Pancreas (tissue), 10 donors: Measurements from ENCODE around the gene CALCR. TPM values are rescaled to one million over a fixed set of nuclear protein-coding genes. Genes with fewer than 3 reads are reported as not detected.

ENCODE experiments used
- ATAC-seq, 4 donors: fragments of 200-7000 bp; cut with Tn5 transposase; one replicate each; pipeline versions ENCODE4 v1.8.0 to v1.9.1; 2020; ENCODE audit warnings: mild to moderate bottlenecking in 4 of 4, moderate library complexity in 4 of 4
- DNase-seq, 6 donors: peaks; one replicate each; pipeline ENCODE4 v3.0.0-alpha.2; 2020
- FAIRE-seq: peaks from 2 replicates; lab custom pipeline; 2012; peaks lifted over from hg19 to GRCh38; lab: Jason Lieb, UNC
- H3K27ac ChIP-seq, 4 donors: fragments of 200-600 bp; sonication (generic); 1 replicate in 3 of 4; 2 replicates in 1 of 4; pipeline versions ENCODE4 v1.5.0 to v1.8.0; 2020
- H3K27me3 ChIP-seq, 4 donors: fragments of 200-600 bp; one replicate each; pipeline ENCODE4 v1.8.0; 2021
- H3K36me3 ChIP-seq, 3 donors: fragments of 200-600 bp; sonication (generic) in 1 of 3; one replicate each; pipeline versions ENCODE4 v1.5.0 to v1.8.0; 2020 to 2021
- H3K4me1 ChIP-seq, 3 donors: fragments of 200-600 bp; one replicate each; pipeline ENCODE4 v1.8.0; 2021
- H3K4me3 ChIP-seq, 4 donors: fragments of 200-600 bp; sonication (generic) in 2 of 4; one replicate each; pipeline versions ENCODE4 v1.5.0 to v1.8.0; 2020 to 2021
- H3K9me3 ChIP-seq, 4 donors: fragments of 200-600 bp; one replicate each; pipeline ENCODE4 v1.8.0; 2021
- WGBS, 2 donors: extraction: QIAGEN DNeasy Blood & Tissue Kit; methylation state at CpG; one replicate each; pipeline ENCODE4 v1.1.7; 2013; 5-methylcytosine and 5-hydroxymethylcytosine counted together
- intact Hi-C, 3 donors: fragments of 100-400 bp; cut with DNase I; formaldehyde crosslinking; loops; one replicate each; pipeline versions ENCODE4 v1.11.1 to v1.14.2; 2022
- microRNA-seq, 2 donors: library from miRNA; unstranded; fragments of <30 nt; microRNA quantifications; one replicate each; pipeline versions ENCODE4 to v1.1.0, GENCODE V29; 2019 to 2020
- polyA plus RNA-seq, 2 donors: library from polyadenylated mRNA; stranded (reverse); fragments of 200-250 nt; gene quantifications; one replicate each; pipeline ENCODE4 v1.2.3, GENCODE V29; 2013
- total RNA-seq, 6 donors: library from RNA; stranded (reverse); fragmentation: NEBNext Ultra II Directional in 4 of 6; extraction: Animal tissue kit (Norgen Biotek cat#: 25700) in 4 of 6; gene quantifications; one replicate each; pipeline versions ENCODE4 v1.2.1 to v1.2.4, GENCODE V29; 2021 to 2023
- TF ChIP-seq, protein P1 (sequence below), 4 donors: fragments of 200-600 bp; sonication (generic) in 3 of 4; IDR thresholded peaks; one replicate each; pipeline versions ENCODE4 v1.5.0 to v1.8.0; 2021; ENCODE audit warnings: antibody characterized with exemption in 4 of 4
- donor health status: healthy with polysubstance abuse.
- donor health status: DM: no; HTN: no; CAD: no; lungs with moderate emphysema.
- donor health status: DM: no; HTN: no; CAD: no.
- donor health status: control.
- donor health status: control.
- donor health status: Bipolar disorder and iron deficiency.
- donor health status: DM: yes; HTN: yes; CAD: no.
- donor health status: DM: no; HTN: no; CAD: no.
- donor health status: DM: no; HTN: no; CAD: no.
- donor health status: DM: yes; HTN: yes; CAD: no.

CALCR gene
- total and polyA plus RNA-seq, 8 donors, result 0.09 TPM; not detected in 7

DNA sequence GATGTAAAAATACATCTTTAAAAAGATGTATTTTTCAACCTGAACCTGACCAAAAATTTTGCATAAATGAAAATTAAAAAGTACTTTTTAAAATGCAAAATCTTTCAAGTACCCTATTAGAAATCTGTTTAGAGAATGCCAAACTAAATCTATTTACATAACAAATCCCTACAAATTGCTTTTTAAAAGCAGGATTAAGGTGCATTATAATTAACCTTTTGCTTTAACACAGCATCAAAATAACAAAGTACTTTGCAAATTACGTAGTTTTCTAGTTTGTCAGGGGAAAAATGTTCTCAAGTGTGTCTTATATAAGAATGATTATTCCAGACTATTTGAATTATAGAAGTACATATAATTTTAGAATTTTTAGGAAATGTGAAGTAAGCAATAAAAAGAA is 181.5 kb downstream of the CALCR start:
- Histone ChIP-seq H3K27ac (no peak overlapping the region), H3K4me1 (no peaks in the 10 kb centered on the region), H3K27me3 (no peaks in the 10 kb centered on the region), H3K36me3 (no peaks in the 10 kb centered on the region), H3K4me3 (no peak overlapping the region), H3K9me3 (no peaks in the 10 kb centered on the region)
- 87 to 96% methylated on average over 1 of the region's 1 CpG for WGBS, 2 donors
- intact Hi-C loops, result no loop called here
- ATAC-seq (no peak), FAIRE-seq (no peak), DNase-seq (no peak)
- TF ChIP-seq, protein P1, sequence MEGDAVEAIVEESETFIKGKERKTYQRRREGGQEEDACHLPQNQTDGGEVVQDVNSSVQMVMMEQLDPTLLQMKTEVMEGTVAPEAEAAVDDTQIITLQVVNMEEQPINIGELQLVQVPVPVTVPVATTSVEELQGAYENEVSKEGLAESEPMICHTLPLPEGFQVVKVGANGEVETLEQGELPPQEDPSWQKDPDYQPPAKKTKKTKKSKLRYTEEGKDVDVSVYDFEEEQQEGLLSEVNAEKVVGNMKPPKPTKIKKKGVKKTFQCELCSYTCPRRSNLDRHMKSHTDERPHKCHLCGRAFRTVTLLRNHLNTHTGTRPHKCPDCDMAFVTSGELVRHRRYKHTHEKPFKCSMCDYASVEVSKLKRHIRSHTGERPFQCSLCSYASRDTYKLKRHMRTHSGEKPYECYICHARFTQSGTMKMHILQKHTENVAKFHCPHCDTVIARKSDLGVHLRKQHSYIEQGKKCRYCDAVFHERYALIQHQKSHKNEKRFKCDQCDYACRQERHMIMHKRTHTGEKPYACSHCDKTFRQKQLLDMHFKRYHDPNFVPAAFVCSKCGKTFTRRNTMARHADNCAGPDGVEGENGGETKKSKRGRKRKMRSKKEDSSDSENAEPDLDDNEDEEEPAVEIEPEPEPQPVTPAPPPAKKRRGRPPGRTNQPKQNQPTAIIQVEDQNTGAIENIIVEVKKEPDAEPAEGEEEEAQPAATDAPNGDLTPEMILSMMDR (IDR thresholded peaks at IDR 0.05), result no peak

DNA sequence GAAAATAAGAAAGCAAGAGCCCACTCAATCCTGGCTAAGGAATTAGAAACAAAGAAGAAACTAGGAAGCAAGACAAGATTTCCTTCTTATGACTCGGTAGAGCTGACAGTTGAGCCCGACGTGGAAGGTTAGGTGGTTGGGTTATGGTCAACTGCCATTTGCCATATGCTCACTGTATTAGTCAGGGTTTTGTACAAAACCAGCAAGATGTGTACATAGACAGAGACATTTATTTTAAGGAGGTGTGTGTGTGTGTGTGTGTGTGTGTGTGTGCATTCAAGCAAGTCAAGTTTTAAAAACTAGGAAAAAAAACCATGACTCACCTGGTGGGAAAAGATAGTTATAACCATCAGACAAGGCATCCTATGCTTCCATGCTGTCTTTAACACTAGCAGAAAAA is 183.9 kb downstream of the CALCR start:
- Histone ChIP-seq H3K4me3 (no peak overlapping the region), H3K27ac (no peak overlapping the region), H3K27me3 (no peaks in the 10 kb centered on the region), H3K9me3 (no peaks in the 10 kb centered on the region), H3K4me1 (no peaks in the 10 kb centered on the region), H3K36me3 (no peaks in the 10 kb centered on the region)
- DNase-seq (no peak), ATAC-seq (no peak), FAIRE-seq (no peak)
- TF ChIP-seq, protein P1 (IDR thresholded peaks at IDR 0.05), result no peak
- WGBS, 2 donors, result 90 to 91% methylated on average over 3 of the region's 3 CpGs
- intact Hi-C loops, result no loop called here

DNA sequence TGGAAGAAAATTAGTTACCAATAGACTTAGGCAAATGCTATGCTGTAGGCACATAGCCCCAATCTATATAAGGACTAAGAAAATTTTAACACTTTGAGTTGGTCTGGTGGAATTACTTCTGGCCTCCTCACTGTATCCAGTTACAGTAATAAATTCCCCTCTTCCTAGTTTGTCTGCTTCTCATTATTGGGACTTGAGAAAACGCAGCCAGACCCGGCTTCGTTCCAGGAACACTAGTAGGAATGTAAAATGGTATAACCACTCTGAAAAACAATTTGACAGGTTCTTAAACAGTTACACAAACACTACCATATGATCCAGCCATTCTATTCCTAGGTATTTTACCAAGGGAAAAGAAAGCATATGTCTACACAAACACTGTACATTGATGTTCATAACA is 192.2 kb downstream of the CALCR start:
- intact Hi-C loops, result no loop called here
- H3K27me3 ChIP-seq, result no peaks in the 10 kb centered on the region
- ATAC-seq (no peak), DNase-seq (no peak), FAIRE-seq (no peak)
- H3K27ac ChIP-seq, result no peak overlapping the region
- H3K9me3 ChIP-seq, result no peaks in the 10 kb centered on the region
- H3K36me3 ChIP-seq, result no peaks in the 10 kb centered on the region
- H3K4me1 ChIP-seq, result no peaks in the 10 kb centered on the region
- H3K4me3 ChIP-seq, result no peak overlapping the region
- 83 to 93% methylated on average over 3 of the region's 3 CpGs for WGBS, 2 donors
- TF ChIP-seq, protein P1 (IDR thresholded peaks at IDR 0.05), result no peak

DNA sequence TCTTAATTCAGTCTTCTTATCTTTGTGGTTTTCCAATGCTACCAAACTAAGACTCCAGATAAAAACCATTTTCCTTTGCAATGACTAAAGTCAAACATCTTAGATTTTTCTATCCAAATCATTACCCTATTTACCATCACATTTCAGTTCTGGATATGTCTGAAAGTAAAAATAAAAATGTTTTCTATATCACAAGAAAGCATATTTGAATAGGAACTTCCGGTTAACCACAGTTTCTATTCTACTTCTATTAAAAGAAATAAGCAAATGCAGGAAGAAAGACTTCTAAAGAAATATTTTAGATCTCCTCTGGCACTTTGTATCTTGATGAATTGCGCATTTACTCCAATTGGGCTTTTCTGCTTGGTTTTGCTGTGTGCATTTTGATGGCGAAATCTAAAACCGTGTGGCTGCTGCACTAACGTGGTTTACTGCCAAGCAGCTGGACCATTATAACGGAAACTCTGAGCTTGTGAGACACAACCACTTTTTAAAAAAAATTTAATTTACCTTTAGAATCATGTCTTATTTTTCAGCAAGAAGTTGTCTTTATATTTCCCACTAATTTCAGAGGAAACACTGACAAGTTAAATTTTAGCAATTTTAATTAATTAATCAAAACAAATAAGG is 196.3 kb downstream of the CALCR start:
- H3K4me1 ChIP-seq, result no peaks in the 10 kb centered on the region
- no peak for FAIRE-seq
- no peaks in the 10 kb centered on the region for H3K9me3 ChIP-seq
- TF ChIP-seq, protein P1 (IDR thresholded peaks at IDR 0.05), result no peak
- WGBS, 2 donors, result 62 to 73% methylated on average over 6 of the region's 6 CpGs
- no peak overlapping the region for H3K27ac ChIP-seq
- no peak for DNase-seq
- no peaks in the 10 kb centered on the region for H3K27me3 ChIP-seq
- no peak for ATAC-seq
- no peak overlapping the region for H3K4me3 ChIP-seq
- intact Hi-C loops, result no loop called here
- no peaks in the 10 kb centered on the region for H3K36me3 ChIP-seq

DNA sequence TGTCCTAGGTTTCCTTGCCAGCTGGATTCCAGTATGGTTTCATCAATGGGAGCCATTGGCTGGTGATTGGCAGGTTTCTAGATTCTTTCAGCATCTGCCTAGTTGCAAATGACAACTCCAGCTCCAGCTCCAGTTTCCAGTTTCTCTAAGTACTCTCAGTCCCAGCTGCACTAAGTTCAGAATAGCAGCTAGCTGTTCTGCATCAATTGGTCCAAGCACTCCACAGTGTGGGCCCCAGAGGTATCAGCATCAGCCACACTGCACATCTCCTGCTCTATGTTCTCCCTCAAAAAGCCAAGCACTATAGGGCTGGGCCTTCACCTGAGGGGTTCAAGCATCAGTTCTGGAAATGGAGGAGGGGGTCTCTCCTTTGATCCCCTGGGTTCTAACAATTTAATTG is 198.9 kb downstream of the CALCR start:
- DNase-seq, result no peak
- Histone ChIP-seq H3K27ac (no peak overlapping the region), H3K4me1 (no peaks in the 10 kb centered on the region), H3K36me3 (no peaks in the 10 kb centered on the region), H3K27me3 (no peaks in the 10 kb centered on the region), H3K9me3 (no peaks in the 10 kb centered on the region), H3K4me3 (no peak overlapping the region)
- TF ChIP-seq, protein P1 (IDR thresholded peaks at IDR 0.05), result no peak
- no peak for FAIRE-seq
- intact Hi-C loops, result no loop called here
- no peak for ATAC-seq

Small RNA genes lying within 50 kb of the gene (microRNA-seq; reads per million reads assigned to microRNA genes)
- 2.1 to 8.9 reads per million in 2 donors for gene MIR489
- gene MIR653, result 7.3 to 9.1 reads per million in 2 donors
